Ishikawa (cell line): Measurements from ENCODE around the gene RNF151.

ENCODE experiments used
- CEBPB ChIP-seq: IDR thresholded peaks from 2 replicates; pipeline ENCODE4 v1.6.1; 2012
- CREB1 ChIP-seq: IDR thresholded peaks from 2 replicates; pipeline ENCODE4 v1.6.1; 2012; ENCODE audit warnings: low read depth
- EGR1 ChIP-seq: IDR thresholded peaks from 2 replicates; pipeline ENCODE4 v1.6.1; 2012
- EP300 ChIP-seq: IDR thresholded peaks from 2 replicates; pipeline ENCODE4 v1.6.1; 2012; ENCODE audit warnings: borderline replicate concordance
- FOXM1 ChIP-seq: IDR thresholded peaks from 2 replicates; pipeline ENCODE4 v1.6.1; 2012; ENCODE audit warnings: low read depth, borderline replicate concordance
- MAX ChIP-seq: IDR thresholded peaks from 2 replicates; pipeline ENCODE4 v1.6.1; 2012
- NFIC ChIP-seq: IDR thresholded peaks from 2 replicates; pipeline ENCODE4 v1.6.1; 2012
- RAD21 ChIP-seq: IDR thresholded peaks from 2 replicates; pipeline ENCODE4 v1.6.1; 2012; ENCODE audit warnings: low read depth
- REST ChIP-seq: IDR thresholded peaks from 2 replicates; pipeline ENCODE4 v1.6.1; 2012; ENCODE audit warnings: low read depth, mild to moderate bottlenecking
- ZBTB7A ChIP-seq: IDR thresholded peaks from 2 replicates; pipeline ENCODE4 v1.6.1; 2012; ENCODE audit warnings: low read depth

- TF ChIP-seq MAX (no peak), CREB1 (no peak), EP300 (no peak), FOXM1 (no peak), REST (no peak), NFIC (no peak), EGR1 (no peak), RAD21 (peak; percentile 31; the same call in 1 of the 2 replicates), CEBPB (no peak), ZBTB7A (no peak)
These were observed 49.8 kb downstream of the RNF151 start for GRCh38 chr16:2016407-2016922.
